ENCODE measurements around the gene MAMLD1.

DNA sequence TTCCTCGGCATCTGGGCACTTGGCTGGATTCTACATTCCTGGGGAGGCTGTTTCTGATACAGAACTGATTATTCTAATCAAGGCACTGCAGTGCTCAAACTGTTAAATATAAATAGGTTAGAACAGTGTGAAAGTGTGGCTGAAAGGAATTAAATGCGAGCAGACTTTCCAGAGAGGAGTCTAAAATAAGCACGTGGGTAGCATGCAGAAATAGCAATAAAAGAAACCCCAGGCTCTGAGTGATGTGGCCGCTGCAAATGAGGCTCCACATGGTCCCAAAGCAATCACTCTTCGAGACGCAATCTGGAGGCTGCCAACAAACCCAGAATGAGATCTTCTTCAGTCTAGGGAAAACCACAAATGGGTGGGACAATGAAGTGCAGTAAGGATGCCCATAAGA lies 174.7 kb downstream of the MAMLD1 start:
- TF ChIP-seq, protein P1, sequence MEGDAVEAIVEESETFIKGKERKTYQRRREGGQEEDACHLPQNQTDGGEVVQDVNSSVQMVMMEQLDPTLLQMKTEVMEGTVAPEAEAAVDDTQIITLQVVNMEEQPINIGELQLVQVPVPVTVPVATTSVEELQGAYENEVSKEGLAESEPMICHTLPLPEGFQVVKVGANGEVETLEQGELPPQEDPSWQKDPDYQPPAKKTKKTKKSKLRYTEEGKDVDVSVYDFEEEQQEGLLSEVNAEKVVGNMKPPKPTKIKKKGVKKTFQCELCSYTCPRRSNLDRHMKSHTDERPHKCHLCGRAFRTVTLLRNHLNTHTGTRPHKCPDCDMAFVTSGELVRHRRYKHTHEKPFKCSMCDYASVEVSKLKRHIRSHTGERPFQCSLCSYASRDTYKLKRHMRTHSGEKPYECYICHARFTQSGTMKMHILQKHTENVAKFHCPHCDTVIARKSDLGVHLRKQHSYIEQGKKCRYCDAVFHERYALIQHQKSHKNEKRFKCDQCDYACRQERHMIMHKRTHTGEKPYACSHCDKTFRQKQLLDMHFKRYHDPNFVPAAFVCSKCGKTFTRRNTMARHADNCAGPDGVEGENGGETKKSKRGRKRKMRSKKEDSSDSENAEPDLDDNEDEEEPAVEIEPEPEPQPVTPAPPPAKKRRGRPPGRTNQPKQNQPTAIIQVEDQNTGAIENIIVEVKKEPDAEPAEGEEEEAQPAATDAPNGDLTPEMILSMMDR (IDR thresholded peaks at IDR 0.05; ENCODE audit: low read depth, low read length, poor library complexity, severe bottlenecking): no peak
- TF ChIP-seq EZH2phosphoT487 (IDR thresholded peaks at IDR 0.05; ENCODE audit: borderline replicate concordance, low read length): no peak
